ENCODE measurements around the gene RRAS2. TPM values are rescaled to one million over a fixed set of nuclear protein-coding genes. Genes with fewer than 3 reads are reported as not detected.
"Not testable (repeated sequence)": the region's sequence is repeated elsewhere in the genome, so short reads cannot be mapped to it uniquely, and the experiment has no call there.

Gene RRAS2
- total and polyA plus RNA-seq, 12 donors = 9.2 to 59.3 (median 26.6) TPM

DNA sequence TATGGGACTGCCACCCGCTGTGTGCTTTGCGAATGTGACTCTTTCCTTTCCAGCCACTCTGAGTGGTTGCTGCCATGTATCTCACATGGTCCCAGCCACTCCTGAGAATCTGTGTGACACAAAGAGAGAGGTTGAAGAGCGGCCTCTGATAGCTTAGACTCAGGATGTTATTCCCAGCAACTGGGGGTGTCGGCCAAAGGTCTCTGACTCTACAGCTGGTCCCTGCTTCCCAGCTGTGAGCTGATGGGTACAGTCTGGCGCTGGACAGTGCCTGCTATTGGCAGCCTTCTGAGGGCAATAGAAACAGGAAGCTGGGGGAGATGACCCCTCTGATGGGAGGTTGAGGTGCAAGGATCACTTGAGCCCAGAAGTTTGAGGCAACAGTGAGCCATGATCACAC, 105.1 kb downstream of the RRAS2 start:
- WGBS, 4 donors = 76 to 94% (median 82%) methylated on average over 5 of the region's 5 CpGs
- Histone ChIP-seq H3K4me3 (no peak overlapping the region), H3K27ac (peak overlapping the region in 1 of 5 donors; percentile 52), H3K36me3 (replicated peaks in 1 of 2) (no peaks in the 10 kb centered on the region), H3K4me1 (replicated peaks in 1 of 2) (peaks cover 0 to 5% of the 10 kb centered on the region in 2 donors), H3K27me3 (no peaks in the 10 kb centered on the region), H3K9me3 (replicated peaks in 1 of 3) (no peaks in the 10 kb centered on the region)
- DNase-seq = peak in 1 of 7 donors; percentile 34
- no peak for TF ChIP-seq POLR2A (IDR thresholded peaks at IDR 0.05)
- TF ChIP-seq, protein P1, sequence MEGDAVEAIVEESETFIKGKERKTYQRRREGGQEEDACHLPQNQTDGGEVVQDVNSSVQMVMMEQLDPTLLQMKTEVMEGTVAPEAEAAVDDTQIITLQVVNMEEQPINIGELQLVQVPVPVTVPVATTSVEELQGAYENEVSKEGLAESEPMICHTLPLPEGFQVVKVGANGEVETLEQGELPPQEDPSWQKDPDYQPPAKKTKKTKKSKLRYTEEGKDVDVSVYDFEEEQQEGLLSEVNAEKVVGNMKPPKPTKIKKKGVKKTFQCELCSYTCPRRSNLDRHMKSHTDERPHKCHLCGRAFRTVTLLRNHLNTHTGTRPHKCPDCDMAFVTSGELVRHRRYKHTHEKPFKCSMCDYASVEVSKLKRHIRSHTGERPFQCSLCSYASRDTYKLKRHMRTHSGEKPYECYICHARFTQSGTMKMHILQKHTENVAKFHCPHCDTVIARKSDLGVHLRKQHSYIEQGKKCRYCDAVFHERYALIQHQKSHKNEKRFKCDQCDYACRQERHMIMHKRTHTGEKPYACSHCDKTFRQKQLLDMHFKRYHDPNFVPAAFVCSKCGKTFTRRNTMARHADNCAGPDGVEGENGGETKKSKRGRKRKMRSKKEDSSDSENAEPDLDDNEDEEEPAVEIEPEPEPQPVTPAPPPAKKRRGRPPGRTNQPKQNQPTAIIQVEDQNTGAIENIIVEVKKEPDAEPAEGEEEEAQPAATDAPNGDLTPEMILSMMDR (IDR thresholded peaks at IDR 0.05) = no peak
- intact Hi-C loops (cut with DNase I) = no loop called here

DNA sequence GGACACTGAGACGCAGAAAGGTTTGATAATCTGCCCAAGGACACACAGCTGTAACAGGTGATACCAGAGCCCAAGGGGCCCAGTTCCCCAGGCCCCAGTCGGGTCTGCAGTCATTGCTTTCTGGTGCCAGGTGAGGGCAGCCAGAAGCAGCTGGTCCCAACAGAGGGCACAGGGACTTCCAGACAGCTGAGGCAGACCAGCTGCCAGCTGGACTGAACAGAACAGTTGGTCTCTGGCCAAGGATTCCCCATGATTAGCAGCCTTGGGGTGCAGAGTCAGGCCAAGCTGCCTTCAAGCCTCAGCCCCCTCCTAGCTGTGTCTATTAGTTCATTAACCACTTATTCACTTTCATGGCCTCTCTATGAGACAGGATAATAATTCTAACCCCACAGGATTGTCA, 105.6 kb downstream of the RRAS2 start:
- intact Hi-C loops (cut with DNase I) = no loop called here
- 59 to 90% (median 66%) methylated on average over 2 of the region's 2 CpGs for WGBS, 4 donors
- H3K27me3 ChIP-seq = no peaks in the 10 kb centered on the region

DNA sequence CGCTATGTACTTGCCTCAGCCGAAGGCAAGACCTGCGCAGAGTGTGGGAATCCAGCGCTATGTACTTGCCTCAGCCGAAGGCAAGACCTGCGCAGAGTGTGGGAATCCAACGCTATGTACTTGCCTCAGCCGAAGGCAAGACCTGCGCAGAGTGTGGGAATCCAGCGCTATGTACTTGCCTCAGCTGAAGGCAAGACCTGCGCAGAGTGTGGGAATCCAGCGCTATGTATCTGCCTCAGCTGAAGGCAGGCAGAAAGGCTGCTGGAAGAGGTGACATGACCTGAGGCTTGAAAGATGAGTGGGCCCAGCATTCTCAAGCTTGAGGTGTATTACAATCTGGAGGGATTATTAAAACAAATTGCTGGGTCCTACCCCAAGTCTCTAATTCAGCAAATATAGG, 106.5 kb downstream of the RRAS2 start:
- DNase-seq; H3K27me3 ChIP-seq; H3K36me3 ChIP-seq (replicated peaks in 1 of 2); H3K4me3 ChIP-seq; intact Hi-C loops (cut with DNase I); H3K27ac ChIP-seq; H3K9me3 ChIP-seq (replicated peaks in 1 of 3): not testable (repeated sequence)
- 97 to 100% (median 98%) methylated on average over 3 to 6 of the region's 12 CpGs for WGBS, 4 donors
- H3K4me1 ChIP-seq (replicated peaks in 1 of 2) = peaks cover 0 to 15% of the 10 kb centered on the region in 2 donors

More for the DNA sequence above, 105.6 kb downstream of the RRAS2 start:
- H3K9me3 ChIP-seq (replicated peaks in 1 of 3) = no peaks in the 10 kb centered on the region
- peaks cover 0 to 9% of the 10 kb centered on the region in 2 donors for H3K4me1 ChIP-seq (replicated peaks in 1 of 2)
- no peak for TF ChIP-seq POLR2A (IDR thresholded peaks at IDR 0.05)
- TF ChIP-seq, protein P1 (IDR thresholded peaks at IDR 0.05) = no peak
- DNase-seq = no peak
- H3K36me3 ChIP-seq (replicated peaks in 1 of 2) = no peaks in the 10 kb centered on the region
- peak overlapping the region in 1 of 5 donors; percentile 52 for H3K27ac ChIP-seq
- no peak overlapping the region for H3K4me3 ChIP-seq

DNA sequence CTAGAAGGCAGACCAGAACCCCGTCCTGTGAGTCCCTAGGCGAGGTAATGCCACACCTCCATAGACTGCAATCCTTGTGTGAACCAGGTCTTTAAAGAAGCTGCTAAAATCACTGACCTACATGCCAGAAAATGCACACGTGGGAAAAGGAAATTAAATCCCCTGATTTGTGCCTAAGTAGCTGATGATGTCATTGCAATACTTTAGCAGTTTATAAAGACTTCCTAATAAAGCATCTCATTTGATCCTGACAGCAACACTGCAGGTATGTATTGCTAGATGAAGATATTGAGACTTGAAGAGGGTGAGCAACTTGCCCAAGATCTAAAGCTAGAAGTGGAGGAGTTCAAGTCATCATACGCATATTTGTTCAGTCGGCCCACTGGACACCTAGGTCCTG, 107.2 kb downstream of the RRAS2 start:
- Histone ChIP-seq H3K4me1 (replicated peaks in 1 of 2) (peaks cover 0 to 15% of the 10 kb centered on the region in 2 donors), H3K36me3 (replicated peaks in 1 of 2) (no peaks in the 10 kb centered on the region), H3K4me3 (no peak overlapping the region), H3K27me3 (no peaks in the 10 kb centered on the region), H3K27ac (no peak overlapping the region), H3K9me3 (replicated peaks in 1 of 3) (no peaks in the 10 kb centered on the region)
- TF ChIP-seq POLR2A (IDR thresholded peaks at IDR 0.05) = no peak
- TF ChIP-seq, protein P1 (IDR thresholded peaks at IDR 0.05) = no peak
- 73 to 83% (median 75%) methylated on average over 5 of the region's 5 CpGs for WGBS, 4 donors
- DNase-seq = no peak
- intact Hi-C loops (cut with DNase I) = no loop called here

Data from adrenal gland (tissue), 12 donors.